Retinal pigment epithelial cell (primary cell): ENCODE measurements around the gene NPAS3.

ENCODE experiments used
- DNase-seq: peaks from one replicate; pipeline ENCODE4 v3.0.0-alpha.2; 2010; ENCODE audit warnings: low read depth
- H3K4me3 ChIP-seq: 2 replicates; pipeline ENCODE4 v1.5.1; 2011; ENCODE audit warnings: mild to moderate bottlenecking, low read length, control low read depth, moderate library complexity
- CTCF ChIP-seq: conservative IDR thresholded peaks from 2 replicates; pipeline ENCODE4 v1.5.1; 2011; ENCODE audit warnings: low read depth, low read length, control low read depth, inconsistent platforms

NPAS3 gene

GRCh38 chr14:33449703-33450395, 511.2 kb downstream of the NPAS3 start:
- no peak for TF ChIP-seq CTCF
- no peak for DNase-seq
- no peak overlapping the region for H3K4me3 ChIP-seq

GRCh38 chr14:33450416-33450815, 511.7 kb downstream of the NPAS3 start:
- DNase-seq = no peak
- no peak overlapping the region for H3K4me3 ChIP-seq
- no peak for TF ChIP-seq CTCF

GRCh38 chr14:33451211-33451610, 512.5 kb downstream of the NPAS3 start:
- TF ChIP-seq CTCF = no peak
- no peak overlapping the region for H3K4me3 ChIP-seq
- DNase-seq = peak; percentile 46

GRCh38 chr14:33452995-33453394, 514.3 kb downstream of the NPAS3 start:
- TF ChIP-seq CTCF = no peak
- DNase-seq = no peak
- no peak overlapping the region for H3K4me3 ChIP-seq

GRCh38 chr14:33454022-33454595, 515.4 kb downstream of the NPAS3 start:
- DNase-seq = no peak
- H3K4me3 ChIP-seq = no peak overlapping the region
- no peak for TF ChIP-seq CTCF

- no peak for TF ChIP-seq CTCF
- no peak for DNase-seq
Measured at GRCh38 chr14:33454707-33455106, 516.0 kb downstream of the NPAS3 start.

More at GRCh38 chr14:33454707-33455106, 516.0 kb downstream of the NPAS3 start:
- H3K4me3 ChIP-seq = no peak overlapping the region
